ENCODE results near the gene PAK6.

The PAK6 gene

DNA sequence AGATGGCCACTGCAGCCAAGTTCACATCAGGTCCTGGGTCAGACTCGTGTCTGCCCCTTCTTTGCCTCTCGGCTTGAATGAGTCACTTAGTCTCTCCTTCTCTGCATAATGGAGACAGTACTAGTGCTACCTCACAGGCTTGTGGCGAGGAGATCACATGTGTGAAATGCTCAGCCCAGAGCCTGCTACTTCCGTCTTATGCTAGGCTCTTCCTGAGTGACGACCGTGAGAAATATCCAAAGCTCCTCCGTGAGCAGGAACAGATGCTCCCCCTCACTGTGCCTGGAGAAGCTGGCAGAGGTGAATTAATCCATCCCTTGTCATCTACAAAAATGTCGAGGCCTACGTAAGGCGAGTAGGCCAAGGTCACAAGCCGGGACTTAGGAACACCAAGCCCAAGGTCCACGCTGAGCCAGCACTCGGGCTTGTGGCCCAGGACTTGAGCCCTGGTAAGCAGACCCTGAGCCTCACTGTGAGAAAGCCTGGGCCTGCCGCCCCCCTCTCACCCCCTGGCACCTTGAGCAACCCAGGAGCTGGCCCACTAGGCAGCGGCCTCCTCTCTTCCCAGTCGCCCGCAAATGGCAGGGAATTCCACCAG lies 17.9 kb downstream of the PAK6 start:
- Histone ChIP-seq H3K27ac (ENCODE audit: low read depth, low read length) (no peak overlapping the region), H4K20me1 (ENCODE audit: control insufficient read depth, insufficient read depth, low read depth, low read length) (no peaks in the 10 kb centered on the region), H3K4me2 (ENCODE audit: low read length) (no peak overlapping the region), H3K4me3 (ENCODE audit: low read length) (no peak overlapping the region), H3K9me3 (ENCODE audit: control insufficient read depth, insufficient read depth, low read length) (no peaks in the 10 kb centered on the region), H3K79me2 (ENCODE audit: control insufficient read depth, low read length) (no peaks in the 10 kb centered on the region), H3K27me3 (ENCODE audit: control insufficient read depth, low read length) (peaks cover 43% of the 10 kb centered on the region), H3K36me3 (ENCODE audit: control insufficient read depth, low read length) (no peaks in the 10 kb centered on the region), H3K9me2 (replicated peaks; ENCODE audit: control insufficient read depth, low read length) (no peaks in the 10 kb centered on the region), H3F3A (ENCODE audit: control insufficient read depth, insufficient read depth) (no peaks in the 10 kb centered on the region), H3K4me1 (ENCODE audit: control insufficient read depth, low read length) (no peaks in the 10 kb centered on the region)
- TF ChIP-seq, protein P1, sequence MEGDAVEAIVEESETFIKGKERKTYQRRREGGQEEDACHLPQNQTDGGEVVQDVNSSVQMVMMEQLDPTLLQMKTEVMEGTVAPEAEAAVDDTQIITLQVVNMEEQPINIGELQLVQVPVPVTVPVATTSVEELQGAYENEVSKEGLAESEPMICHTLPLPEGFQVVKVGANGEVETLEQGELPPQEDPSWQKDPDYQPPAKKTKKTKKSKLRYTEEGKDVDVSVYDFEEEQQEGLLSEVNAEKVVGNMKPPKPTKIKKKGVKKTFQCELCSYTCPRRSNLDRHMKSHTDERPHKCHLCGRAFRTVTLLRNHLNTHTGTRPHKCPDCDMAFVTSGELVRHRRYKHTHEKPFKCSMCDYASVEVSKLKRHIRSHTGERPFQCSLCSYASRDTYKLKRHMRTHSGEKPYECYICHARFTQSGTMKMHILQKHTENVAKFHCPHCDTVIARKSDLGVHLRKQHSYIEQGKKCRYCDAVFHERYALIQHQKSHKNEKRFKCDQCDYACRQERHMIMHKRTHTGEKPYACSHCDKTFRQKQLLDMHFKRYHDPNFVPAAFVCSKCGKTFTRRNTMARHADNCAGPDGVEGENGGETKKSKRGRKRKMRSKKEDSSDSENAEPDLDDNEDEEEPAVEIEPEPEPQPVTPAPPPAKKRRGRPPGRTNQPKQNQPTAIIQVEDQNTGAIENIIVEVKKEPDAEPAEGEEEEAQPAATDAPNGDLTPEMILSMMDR (IDR thresholded peaks at IDR 0.05; ENCODE audit: low read depth, low read length, poor library complexity, severe bottlenecking) = no peak
- TF ChIP-seq EZH2phosphoT487 (IDR thresholded peaks at IDR 0.05; ENCODE audit: borderline replicate concordance, low read length) = no peak

DNA sequence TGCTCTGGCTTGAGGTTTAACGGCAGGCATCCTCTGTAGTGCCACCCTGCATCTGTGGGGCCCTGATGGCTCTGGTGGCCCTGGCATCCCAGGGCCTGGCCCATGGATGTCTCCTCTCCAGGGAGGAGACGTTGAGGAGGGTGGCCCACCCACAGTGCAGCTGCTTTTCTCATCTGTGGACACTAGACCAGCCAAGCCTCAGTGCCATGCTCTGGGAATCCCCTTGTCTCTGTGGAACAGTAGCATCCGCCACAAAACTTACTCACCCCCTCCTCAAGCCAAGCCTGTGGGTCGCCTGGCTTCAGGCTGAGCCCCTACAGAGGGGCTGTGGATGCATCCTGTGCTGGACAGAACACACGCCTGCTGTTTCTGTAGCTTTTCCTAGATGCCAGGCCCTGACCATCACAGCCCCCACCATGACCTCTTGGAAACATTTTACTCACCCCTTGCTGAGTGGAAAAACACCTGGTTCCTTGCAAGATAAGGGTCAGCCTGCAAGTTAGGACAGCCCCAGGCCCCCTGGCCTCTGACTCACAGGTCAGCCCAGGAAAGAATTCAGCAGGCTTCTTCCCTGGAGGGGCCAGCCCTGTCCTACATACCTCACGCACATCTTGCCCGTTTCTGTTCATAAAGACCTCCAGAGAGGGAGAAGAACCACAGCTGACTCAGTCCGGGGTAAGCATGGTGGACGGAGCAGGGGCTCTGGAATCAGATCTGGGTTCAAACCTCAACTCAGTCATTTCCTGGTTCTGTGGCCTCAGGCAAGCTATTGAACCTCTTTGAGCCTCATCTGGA lies 19.0 kb downstream of the PAK6 start:
- Histone ChIP-seq H3K36me3 (ENCODE audit: control insufficient read depth, low read length) (no peaks in the 10 kb centered on the region), H3K9me2 (replicated peaks; ENCODE audit: control insufficient read depth, low read length) (no peaks in the 10 kb centered on the region), H3K4me3 (ENCODE audit: low read length) (no peak overlapping the region), H3K79me2 (ENCODE audit: control insufficient read depth, low read length) (no peaks in the 10 kb centered on the region), H4K20me1 (ENCODE audit: control insufficient read depth, insufficient read depth, low read depth, low read length) (no peaks in the 10 kb centered on the region), H3K27ac (ENCODE audit: low read depth, low read length) (no peak overlapping the region), H3F3A (ENCODE audit: control insufficient read depth, insufficient read depth) (no peaks in the 10 kb centered on the region), H3K4me2 (ENCODE audit: low read length) (no peak overlapping the region), H3K4me1 (ENCODE audit: control insufficient read depth, low read length) (no peaks in the 10 kb centered on the region), H3K27me3 (ENCODE audit: control insufficient read depth, low read length) (peaks cover 41% of the 10 kb centered on the region), H3K9me3 (ENCODE audit: control insufficient read depth, insufficient read depth, low read length) (no peaks in the 10 kb centered on the region)
- no peak for TF ChIP-seq EZH2phosphoT487 (IDR thresholded peaks at IDR 0.05; ENCODE audit: borderline replicate concordance, low read length)
- TF ChIP-seq, protein P1 (IDR thresholded peaks at IDR 0.05; ENCODE audit: low read depth, low read length, poor library complexity, severe bottlenecking) = no peak

GRCh38 chr15:40258544-40258943 lies 19.7 kb downstream of the PAK6 start:
- Histone ChIP-seq H4K20me1 (ENCODE audit: control insufficient read depth, insufficient read depth, low read depth, low read length) (no peaks in the 10 kb centered on the region), H3K79me2 (ENCODE audit: control insufficient read depth, low read length) (no peaks in the 10 kb centered on the region), H3K36me3 (ENCODE audit: control insufficient read depth, low read length) (no peaks in the 10 kb centered on the region), H3K4me3 (ENCODE audit: low read length) (no peak overlapping the region), H3K9me2 (replicated peaks; ENCODE audit: control insufficient read depth, low read length) (no peaks in the 10 kb centered on the region), H3K27me3 (ENCODE audit: control insufficient read depth, low read length) (peaks cover 39% of the 10 kb centered on the region), H3K4me2 (ENCODE audit: low read length) (no peak overlapping the region), H3K9me3 (ENCODE audit: control insufficient read depth, insufficient read depth, low read length) (no peaks in the 10 kb centered on the region), H3K27ac (ENCODE audit: low read depth, low read length) (no peak overlapping the region), H3K4me1 (ENCODE audit: control insufficient read depth, low read length) (no peaks in the 10 kb centered on the region), H3F3A (ENCODE audit: control insufficient read depth, insufficient read depth) (no peaks in the 10 kb centered on the region)
- no peak for TF ChIP-seq EZH2phosphoT487 (IDR thresholded peaks at IDR 0.05; ENCODE audit: borderline replicate concordance, low read length)
- TF ChIP-seq, protein P1 (IDR thresholded peaks at IDR 0.05; ENCODE audit: low read depth, low read length, poor library complexity, severe bottlenecking) = no peak
